ENCODE measurements around the gene TSPAN15. TPM values are rescaled to one million over a fixed set of nuclear protein-coding genes. Genes with fewer than 3 reads are reported as not detected.

The TSPAN15 gene
- total and polyA plus RNA-seq, 2 of the 4 experiments (the other 2 are of a cell fraction), result 0.48 TPM; not detected in 1

DNA sequence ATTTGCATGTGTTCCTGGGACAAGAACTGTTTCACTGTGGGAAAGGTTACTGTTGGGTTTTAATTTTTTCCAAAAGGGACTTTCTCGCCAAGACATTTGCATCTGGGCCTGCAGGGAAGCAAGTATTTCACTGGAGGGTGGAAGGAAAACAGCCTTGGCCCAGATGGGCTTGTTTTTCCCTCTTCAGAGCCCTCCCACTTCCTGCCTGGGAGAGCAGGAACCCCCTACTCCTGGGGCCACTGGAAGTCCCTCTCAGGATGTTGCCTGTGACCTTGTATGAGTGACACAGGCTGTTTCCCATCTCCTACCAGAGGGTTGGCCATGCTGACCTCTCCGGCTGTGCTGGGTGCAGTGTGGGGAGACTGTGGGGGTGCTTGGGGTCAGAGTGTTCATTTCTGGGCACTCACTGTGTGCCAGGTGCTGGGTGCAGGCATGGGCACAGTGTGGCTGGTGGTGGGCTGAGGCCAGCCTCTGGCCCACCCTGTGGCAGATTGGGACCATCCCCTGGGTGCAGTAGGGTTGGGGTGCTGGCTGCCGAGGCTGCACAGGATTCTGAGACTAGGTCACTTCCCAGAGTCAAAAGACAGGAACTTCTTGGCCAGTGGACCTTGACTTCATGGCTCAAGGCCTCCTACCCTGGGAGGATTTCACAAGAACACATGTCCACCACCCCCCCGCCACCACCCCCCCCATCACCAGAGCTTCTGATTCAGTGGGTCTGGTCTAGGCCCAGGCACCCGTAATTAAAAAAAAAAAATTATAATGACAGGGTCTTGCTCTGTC, 10.2 kb downstream of the TSPAN15 start:
- CTCF ChIA-PET, result no interaction called here
- intact Hi-C loops (cut with micrococcal nuclease), result no loop called here

More for the DNA sequence above, 10.2 kb downstream of the TSPAN15 start:
- no peaks in the 10 kb centered on the region for H3K9me1 ChIP-seq (ENCODE audit: insufficient read depth, low read length)
- no peak overlapping the region for H2BK20ac ChIP-seq (ENCODE audit: low read depth, low read length)
- in situ Hi-C loops (cut with MboI; ENCODE audit: low sequenced_read_pairs) (no loop called here), dilution Hi-C loops (cut with HindIII; ENCODE audit: low sequenced_read_pairs, unreplicated experiment) (no loop called here)
- H3K36me3 ChIP-seq (ENCODE audit: control insufficient read depth, insufficient read depth, low read length), result no peaks in the 10 kb centered on the region
- H3K18ac ChIP-seq (ENCODE audit: low read depth, low read length), result no peak overlapping the region
- H3K9ac ChIP-seq (ENCODE audit: low read depth, low read length), result no peak overlapping the region
- no TSS peak for BruUV-seq (replicated peaks)
- 60% methylated on average over 1 of the region's 5 CpGs; no CpG with 5 or more reads in 1 of the 2 experiments for WGBS, 2 experiments (ENCODE audit: extremely low coverage in 2 of 2, insufficient read length in 1 of 2)
- TF ChIP-seq MAFK (IDR thresholded peaks at IDR 0.05; ENCODE audit: low read depth, low read length), result no peak
- TF ChIP-seq MAZ (IDR thresholded peaks at IDR 0.05; ENCODE audit: borderline replicate concordance, low read depth, low read length), result no peak
- no peak for TF ChIP-seq CHD1 (IDR thresholded peaks at IDR 0.05; ENCODE audit: low read depth, low read length)
- no peak overlapping the region for H3K4me2 ChIP-seq (ENCODE audit: low read depth, low read length)
- no peaks in the 10 kb centered on the region for H3K9me3 ChIP-seq (ENCODE audit: control insufficient read depth, insufficient read depth, low read length)
- H4K20me1 ChIP-seq (ENCODE audit: insufficient read depth, low read length), result no peaks in the 10 kb centered on the region
- no peak overlapping the region for H3K27ac ChIP-seq (ENCODE audit: insufficient read depth, low read length)
- no peak for ATAC-seq (ENCODE audit: low read depth)
- no peak overlapping the region for H3K56ac ChIP-seq (ENCODE audit: extremely low read depth, insufficient read depth, low read length)
- no peak overlapping the region for H2BK15ac ChIP-seq (ENCODE audit: low read depth, low read length)
- no peak overlapping the region for H2AK9ac ChIP-seq (replicated peaks; ENCODE audit: low read depth, low read length, poor library complexity)
- H2AFZ ChIP-seq (replicated peaks; ENCODE audit: low read length, poor library complexity), result no peak overlapping the region
- DNase-seq, result no peak
- H3K27me3 ChIP-seq (ENCODE audit: control insufficient read depth, insufficient read depth, low read length), result peaks cover 16% of the 10 kb centered on the region
- no peaks in the 10 kb centered on the region; the same call in 1 of the 2 replicates for H3K4me1 ChIP-seq (ENCODE audit: control insufficient read depth, insufficient read depth, low read length)
- no peak overlapping the region for H2AK5ac ChIP-seq (ENCODE audit: low read depth, low read length)
- H4K91ac ChIP-seq (ENCODE audit: insufficient read depth, low read depth, low read length), result no peak overlapping the region
- POLR2A ChIA-PET (ENCODE audit: unreplicated experiment), result no interaction called here
- H3K23ac ChIP-seq (ENCODE audit: low read depth, low read length), result no peak overlapping the region
- H3K14ac ChIP-seq (replicated peaks; ENCODE audit: low read depth, low read length), result no peak overlapping the region
- no peak overlapping the region for H4K5ac ChIP-seq (ENCODE audit: low read depth, low read length)
- H3K79me1 ChIP-seq (ENCODE audit: low read depth in 1 of 2, low read length in 2 of 2), result no peaks in the 10 kb centered on the region
- H3K4ac ChIP-seq (ENCODE audit: low read depth, low read length), result no peak overlapping the region
- H4K8ac ChIP-seq (ENCODE audit: low read depth in 2 of 2, low read length in 2 of 2), result no peak overlapping the region
- no peak overlapping the region for H3K4me3 ChIP-seq (ENCODE audit: insufficient read depth, low read depth, low read length)
- no peak overlapping the region for H2BK120ac ChIP-seq (ENCODE audit: low read depth, low read length)
- H2BK5ac ChIP-seq (ENCODE audit: low read depth, low read length, poor library complexity, severe bottlenecking), result no peak overlapping the region
